GM12872 (cell line): ENCODE results near the gene PPP2R2C.

Source experiments
- CTCF ChIP-seq: IDR thresholded peaks from 3 replicates; pipeline ENCODE4 v1.5.1; 2011; ENCODE audit warnings: low read depth, mild to moderate bottlenecking, low read length, moderate library complexity; ENCODE audit not compliant: insufficient read depth

The PPP2R2C gene

GRCh38 chr4:6509587-6509986 is 37.2 kb upstream of the PPP2R2C start:
- TF ChIP-seq CTCF: no peak

GRCh38 chr4:6507345-6507744 is 34.9 kb upstream of the PPP2R2C start:
- TF ChIP-seq CTCF: no peak

GRCh38 chr4:6506616-6507140 is 34.3 kb upstream of the PPP2R2C start:
- no peak for TF ChIP-seq CTCF

GRCh38 chr4:6504900-6505496 is 32.6 kb upstream of the PPP2R2C start:
- no peak for TF ChIP-seq CTCF

- no peak for TF ChIP-seq CTCF
Observed at GRCh38 chr4:6502747-6503465, 30.5 kb upstream of the PPP2R2C start.

GRCh38 chr4:6502147-6502546 is 29.7 kb upstream of the PPP2R2C start:
- TF ChIP-seq CTCF: no peak

- no peak for TF ChIP-seq CTCF
Observed at GRCh38 chr4:6501171-6501570, 28.8 kb upstream of the PPP2R2C start.
